ENCODE data around the gene PRAC2. TPM values are rescaled to one million over a fixed set of nuclear protein-coding genes. Genes with fewer than 3 reads are reported as not detected.

PRAC2 gene
- total RNA-seq, 1 experiment from 2014 or later: 44.1 TPM

- H3K79me2 ChIP-seq (ENCODE audit: low read length): peaks cover 38% of the 10 kb centered on the region
- TSS peak; percentile 66 for BruUV-seq (replicated peaks)
- ATAC-seq: peak; percentile 27
- peak overlapping the region; percentile 91 for H3K9ac ChIP-seq (ENCODE audit: low read length)
- peaks cover 50% of the 10 kb centered on the region for H3K4me1 ChIP-seq (ENCODE audit: insufficient read depth, low read length)
- TF ChIP-seq CTCF (conservative IDR thresholded peaks at IDR 0.05; ENCODE audit: low read depth, low read length): no peak
- TF ChIP-seq EZH2 (IDR thresholded peaks at IDR 0.05; ENCODE audit: low read length, unreplicated experiment): no peak
- TF ChIP-seq EZH2phosphoT487 (IDR thresholded peaks at IDR 0.05; ENCODE audit: borderline replicate concordance, low read length): no peak
- POLR2A ChIA-PET (ENCODE audit: unreplicated experiment): interaction anchor here (0.6 to 0.7 kb wide), 3 partner anchors 9 to 19 kb away, joined by 4 to 6 read pairs (median 6); partner anchors contain the start of gene HOXB13
- H2AFZ ChIP-seq (ENCODE audit: low read length): peak overlapping the region; percentile 89
- peak overlapping the region; percentile 78 for H3K4me3 ChIP-seq (ENCODE audit: low read length)
- no peaks in the 10 kb centered on the region for H3K9me2 ChIP-seq (replicated peaks; ENCODE audit: low read length)
- no peaks in the 10 kb centered on the region for H4K20me1 ChIP-seq (ENCODE audit: low read length)
- H3K4me2 ChIP-seq (ENCODE audit: low read length): peak overlapping the region; percentile 91
- no peaks in the 10 kb centered on the region for H3K27me3 ChIP-seq (ENCODE audit: low read length)
- peak overlapping the region; percentile 74 for H3K27ac ChIP-seq (ENCODE audit: low read length)
- no peaks in the 10 kb centered on the region for H3K9me3 ChIP-seq (ENCODE audit: low read length)
- H3F3A ChIP-seq (ENCODE audit: low read length, unreplicated experiment): no peaks in the 10 kb centered on the region
- no peaks in the 10 kb centered on the region for H3K36me3 ChIP-seq (ENCODE audit: low read depth, low read length)
- DNase-seq: peak; percentile 71
- CTCF ChIA-PET: interaction anchor here (0.6 to 1.8 kb wide), 7 partner anchors 10 to 72 kb away, joined by 3 to 10 read pairs (median 4); no protein-coding TSS in a partner anchor
- intact Hi-C loops (cut with micrococcal nuclease): loop anchor here (2.0 kb wide), 1 partner anchor 15 kb away; no protein-coding TSS in a partner anchor
Measured at GRCh38 chr17:48747445-48748363, 24.7 kb downstream of the PRAC2 start.

GRCh38 chr17:48748718-48749566 lies 26.0 kb downstream of the PRAC2 start:
- POLR2A ChIA-PET (ENCODE audit: unreplicated experiment): interaction anchor here (0.7 to 1.1 kb wide), 4 partner anchors 10 to 144 kb away, joined by 3 to 10 read pairs (median 5); partner anchors contain the start of genes ATP5MC1 and HOXB13
- Histone ChIP-seq H3K9me3 (ENCODE audit: low read length) (no peaks in the 10 kb centered on the region), H3K9ac (ENCODE audit: low read length) (peak overlapping the region; percentile 91), H3F3A (ENCODE audit: low read length, unreplicated experiment) (no peaks in the 10 kb centered on the region), H3K4me1 (ENCODE audit: insufficient read depth, low read length) (peaks cover 58% of the 10 kb centered on the region), H3K27me3 (ENCODE audit: low read length) (no peaks in the 10 kb centered on the region), H3K9me2 (replicated peaks; ENCODE audit: low read length) (no peaks in the 10 kb centered on the region), H3K27ac (ENCODE audit: low read length) (peak overlapping the region; percentile 41), H2AFZ (ENCODE audit: low read length) (peak overlapping the region; percentile 89), H3K4me2 (ENCODE audit: low read length) (peak overlapping the region; percentile 91), H3K36me3 (ENCODE audit: low read depth, low read length) (no peaks in the 10 kb centered on the region), H3K4me3 (ENCODE audit: low read length) (peak overlapping the region; percentile 78), H3K79me2 (ENCODE audit: low read length) (peaks cover 38% of the 10 kb centered on the region), H4K20me1 (ENCODE audit: low read length) (no peaks in the 10 kb centered on the region)
- TF ChIP-seq EZH2 (IDR thresholded peaks at IDR 0.05; ENCODE audit: low read length, unreplicated experiment): no peak
- no peak for TF ChIP-seq EZH2phosphoT487 (IDR thresholded peaks at IDR 0.05; ENCODE audit: borderline replicate concordance, low read length)
- TF ChIP-seq CTCF (conservative IDR thresholded peaks at IDR 0.05; ENCODE audit: low read depth, low read length): no peak
- CTCF ChIA-PET: interaction anchor here (0.7 to 1.8 kb wide), 5 partner anchors 11 to 42 kb away, joined by 3 to 5 read pairs (median 4); partner anchors contain the start of gene PRAC2
- intact Hi-C loops (cut with micrococcal nuclease): no loop called here
- ATAC-seq (no peak), DNase-seq (peak; percentile 61)
- BruUV-seq (replicated peaks): no TSS peak
